Measurements from ENCODE around the gene CDT1. TPM values are rescaled to one million over a fixed set of nuclear protein-coding genes. Genes with fewer than 3 reads are reported as not detected.
A peak's percentile ranks its signal among the peaks of the same experiment; 100 is the strongest.
"Not testable (repeated sequence)": the region's sequence is repeated elsewhere in the genome, so short reads cannot be mapped to it uniquely, and the experiment has no call there.

Gene CDT1
- total and polyA plus RNA-seq, 12 donors, result 0.29 to 5.7 (median 1.6) TPM; not detected in 1

- DNase-seq, result peak in 3 of 7 donors; percentile 51 to 76 (median 57)
- Histone ChIP-seq H3K4me1 (replicated peaks in 1 of 2) (peaks cover 12 to 13% of the 10 kb centered on the region in 2 donors), H3K36me3 (replicated peaks in 1 of 2) (peaks cover 0 to 11% of the 10 kb centered on the region in 2 donors), H3K27ac (peak overlapping the region in 3 of 5 donors; percentile 46 to 57 (median 54)), H3K9me3 (replicated peaks in 1 of 3) (no peaks in the 10 kb centered on the region), H3K4me3 (no peak overlapping the region), H3K27me3 (no peaks in the 10 kb centered on the region)
- 73 to 83% (median 74%) methylated on average over 8 to 22 of the region's 22 CpGs for WGBS, 4 donors
- intact Hi-C loops (cut with DNase I), result no loop called here
- TF ChIP-seq CTCF (IDR thresholded peaks at IDR 0.05), result no peak
- no peak for TF ChIP-seq POLR2A (IDR thresholded peaks at IDR 0.05)
Observed at GRCh38 chr16:88821168-88821850, 17.7 kb downstream of the CDT1 start.

- no peak for DNase-seq
- no peak overlapping the region for H3K4me3 ChIP-seq
- peaks cover 0 to 15% of the 10 kb centered on the region in 2 donors for H3K36me3 ChIP-seq (replicated peaks in 1 of 2)
- TF ChIP-seq CTCF (IDR thresholded peaks at IDR 0.05) (no peak), POLR2A (IDR thresholded peaks at IDR 0.05) (no peak)
- no peak overlapping the region for H3K27ac ChIP-seq
- no peaks in the 10 kb centered on the region for H3K9me3 ChIP-seq (replicated peaks in 1 of 3)
- H3K4me1 ChIP-seq (replicated peaks in 1 of 2), result peaks cover 12 to 13% of the 10 kb centered on the region in 2 donors
- intact Hi-C loops (cut with DNase I), result no loop called here
- H3K27me3 ChIP-seq, result no peaks in the 10 kb centered on the region
- WGBS, 4 donors, result 93 to 96% (median 93%) methylated on average over 6 to 24 of the region's 24 CpGs
Observed at GRCh38 chr16:88822281-88823040, 18.9 kb downstream of the CDT1 start.

- H3K4me3 ChIP-seq; H3K9me3 ChIP-seq (replicated peaks in 1 of 3); H3K27me3 ChIP-seq; intact Hi-C loops (cut with DNase I); H3K27ac ChIP-seq; DNase-seq: not testable (repeated sequence)
- peaks cover 0 to 24% of the 10 kb centered on the region in 2 donors for H3K36me3 ChIP-seq (replicated peaks in 1 of 2)
- 96 to 100% (median 99%) methylated on average over 4 to 28 of the region's 31 CpGs for WGBS, 4 donors
- H3K4me1 ChIP-seq (replicated peaks in 1 of 2), result peaks cover 12 to 13% of the 10 kb centered on the region in 2 donors
Observed at GRCh38 chr16:88823646-88824045, 20.1 kb downstream of the CDT1 start.

GRCh38 chr16:88824256-88825077 lies 20.9 kb downstream of the CDT1 start:
- 88 to 92% (median 90%) methylated on average over 16 to 33 of the region's 33 CpGs for WGBS, 4 donors
- no peaks in the 10 kb centered on the region for H3K27me3 ChIP-seq
- DNase-seq, result no peak
- H3K4me3 ChIP-seq, result no peak overlapping the region
- H3K9me3 ChIP-seq (replicated peaks in 1 of 3), result no peaks in the 10 kb centered on the region
- H3K4me1 ChIP-seq (replicated peaks in 1 of 2), result peaks cover 9 to 12% of the 10 kb centered on the region in 2 donors
- TF ChIP-seq CTCF (IDR thresholded peaks at IDR 0.05), result no peak
- TF ChIP-seq POLR2A (IDR thresholded peaks at IDR 0.05), result no peak
- H3K27ac ChIP-seq, result no peak overlapping the region
- peaks cover 0 to 24% of the 10 kb centered on the region in 2 donors for H3K36me3 ChIP-seq (replicated peaks in 1 of 2)
- intact Hi-C loops (cut with DNase I), result no loop called here
